ENCODE results near the gene CMTM7. TPM values are rescaled to one million over a fixed set of nuclear protein-coding genes. Genes with fewer than 3 reads are reported as not detected.

Gene CMTM7
- total and polyA plus RNA-seq, 9 of the 15 experiments (the other 6 are each of a cell fraction or from before 2014, with no cell fraction given) = 0.03 to 1.6 (median 0.42) TPM; not detected in 4

DNA sequence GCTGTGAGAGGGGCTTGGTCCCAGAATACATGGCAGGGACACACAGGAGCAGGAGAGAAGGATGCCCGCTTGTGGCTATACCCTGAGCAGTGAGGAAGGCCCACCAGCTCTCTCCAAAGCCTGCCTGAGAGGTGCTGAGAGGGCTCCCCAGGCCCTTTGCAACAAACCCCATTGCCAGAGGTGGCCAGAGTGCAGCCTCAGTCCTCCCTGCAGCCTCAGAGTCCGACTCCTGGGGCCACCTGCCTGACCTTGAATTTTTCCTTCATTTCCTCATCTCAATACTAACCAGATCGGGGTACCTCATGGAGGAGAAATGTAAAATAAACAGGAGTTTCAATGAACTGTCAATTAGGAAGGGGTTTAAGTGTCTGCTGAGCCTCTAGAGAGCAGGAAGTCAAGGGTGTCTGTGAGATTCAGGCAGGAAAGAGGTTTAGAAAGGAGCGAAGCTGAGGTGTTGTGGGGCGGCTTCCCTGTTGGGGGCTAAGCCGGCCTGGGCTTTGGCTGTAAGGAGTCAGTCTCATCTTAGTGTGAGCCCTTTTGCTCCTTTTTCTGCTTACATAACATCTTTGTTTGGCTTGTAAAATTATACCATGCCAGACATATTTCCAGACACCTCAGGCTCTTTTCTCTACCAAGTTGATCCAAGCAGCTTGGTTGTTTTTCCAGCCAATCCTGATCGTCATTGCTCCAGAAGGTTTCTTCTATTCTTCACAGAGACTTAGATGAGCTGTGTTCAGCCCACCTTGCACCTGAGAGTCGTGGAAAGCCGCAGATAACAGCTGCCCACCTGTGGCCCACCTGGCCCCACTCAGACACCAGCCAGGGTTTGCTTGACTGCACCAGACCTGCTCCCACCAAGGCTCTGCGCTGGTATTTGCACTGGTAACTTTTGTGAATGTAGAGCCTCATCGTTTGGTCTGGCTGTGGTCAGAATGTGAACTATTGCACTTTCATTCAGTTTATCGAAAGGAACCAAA lies 36.7 kb downstream of the CMTM7 start (continued):
- TF ChIP-seq, protein P1, sequence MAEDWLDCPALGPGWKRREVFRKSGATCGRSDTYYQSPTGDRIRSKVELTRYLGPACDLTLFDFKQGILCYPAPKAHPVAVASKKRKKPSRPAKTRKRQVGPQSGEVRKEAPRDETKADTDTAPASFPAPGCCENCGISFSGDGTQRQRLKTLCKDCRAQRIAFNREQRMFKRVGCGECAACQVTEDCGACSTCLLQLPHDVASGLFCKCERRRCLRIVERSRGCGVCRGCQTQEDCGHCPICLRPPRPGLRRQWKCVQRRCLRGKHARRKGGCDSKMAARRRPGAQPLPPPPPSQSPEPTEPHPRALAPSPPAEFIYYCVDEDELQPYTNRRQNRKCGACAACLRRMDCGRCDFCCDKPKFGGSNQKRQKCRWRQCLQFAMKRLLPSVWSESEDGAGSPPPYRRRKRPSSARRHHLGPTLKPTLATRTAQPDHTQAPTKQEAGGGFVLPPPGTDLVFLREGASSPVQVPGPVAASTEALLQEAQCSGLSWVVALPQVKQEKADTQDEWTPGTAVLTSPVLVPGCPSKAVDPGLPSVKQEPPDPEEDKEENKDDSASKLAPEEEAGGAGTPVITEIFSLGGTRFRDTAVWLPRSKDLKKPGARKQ (CRISPR knock-in tag; IDR thresholded peaks at IDR 0.05) = no peak
- TF ChIP-seq, protein P2, sequence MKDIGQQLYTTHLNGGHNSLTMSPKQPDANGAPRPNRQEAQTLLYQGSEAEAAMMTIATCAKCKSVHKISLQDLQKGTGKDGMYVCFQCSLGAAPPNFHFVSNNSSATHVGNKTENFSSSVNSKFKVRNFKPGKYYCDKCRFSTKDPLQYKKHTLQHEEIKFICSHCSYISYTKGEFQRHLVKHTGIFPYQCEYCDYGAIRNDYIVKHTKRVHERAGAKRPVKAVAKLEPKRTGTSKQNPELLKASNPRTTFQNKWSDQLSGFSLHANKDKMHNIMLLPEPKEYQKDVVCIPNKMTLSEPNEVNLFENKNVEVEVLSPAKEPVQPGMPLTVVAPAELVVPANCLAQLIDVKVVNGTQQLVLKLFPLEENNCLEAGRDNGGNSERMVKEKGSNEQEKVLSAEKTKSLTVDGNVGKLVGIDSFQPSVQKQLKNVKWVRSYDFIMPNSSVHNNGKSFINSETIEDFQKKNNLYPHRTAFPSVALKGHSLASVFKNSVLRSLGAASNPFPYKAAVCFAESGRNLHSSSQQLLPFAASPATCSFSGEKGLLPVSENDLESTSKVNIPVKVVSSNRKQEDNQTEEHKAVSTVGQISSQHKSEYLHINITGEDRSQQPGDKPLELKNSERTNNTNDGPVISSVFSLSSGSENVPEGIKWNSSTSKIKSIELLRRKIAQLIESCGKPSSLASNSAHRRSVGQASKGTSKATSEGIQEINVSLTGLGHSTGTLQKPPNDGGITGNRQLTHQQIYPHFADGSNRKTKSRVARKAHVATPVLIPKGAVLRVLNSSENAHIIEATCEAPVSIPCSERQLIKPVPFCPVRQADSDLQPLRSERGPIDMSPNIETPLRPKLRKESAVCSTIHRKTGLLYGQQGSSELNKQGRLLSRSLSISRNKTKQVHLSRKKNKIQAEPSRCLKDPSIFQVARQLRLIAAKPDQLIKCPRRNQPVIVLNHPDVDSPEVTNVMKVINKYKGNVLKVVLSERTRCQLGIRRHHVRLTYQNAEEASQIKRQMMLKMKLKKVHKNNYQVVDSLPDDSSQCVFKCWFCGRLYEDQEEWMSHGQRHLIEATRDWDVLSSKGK (CRISPR knock-in tag; IDR thresholded peaks at IDR 0.05) = no peak
- no peak for TF ChIP-seq CC2D1A (IDR thresholded peaks at IDR 0.05)
- TF ChIP-seq NR4A1 (CRISPR knock-in tag; IDR thresholded peaks at IDR 0.05) = no peak
- TF ChIP-seq NR4A1 (tag; IDR thresholded peaks at IDR 0.05) = no peak

All from K562 (cell line).